Stimulated activated CD4-positive, alpha-beta T cell treated with anti-CD3 and anti-CD28 coated beads, Interleukin-4, amount 100 ng/mL, for 24 hours (primary cell): ENCODE measurements around the gene TAF8.

ENCODE experiments used
- DNase-seq: peaks from one replicate; pipeline ENCODE4 v3.0.0-alpha.2; 2020

The TAF8 gene

GRCh38 chr6:42100029-42100901 is 49.9 kb downstream of the TAF8 start:
- DNase-seq, result peak; percentile 11

- no peak for DNase-seq
These were observed 50.9 kb downstream of the TAF8 start for GRCh38 chr6:42101186-42101657.

- DNase-seq, result no peak
These were observed 52.9 kb downstream of the TAF8 start for GRCh38 chr6:42103216-42103615.

- DNase-seq, result no peak
These were observed 53.4 kb downstream of the TAF8 start for GRCh38 chr6:42103753-42104094.

GRCh38 chr6:42104095-42104803 is 53.9 kb downstream of the TAF8 start:
- DNase-seq, result peak; percentile 76

GRCh38 chr6:42104804-42105125 is 54.4 kb downstream of the TAF8 start:
- DNase-seq, result no peak

- DNase-seq, result no peak
These were observed 54.9 kb downstream of the TAF8 start for GRCh38 chr6:42105156-42105648.

- DNase-seq, result no peak
These were observed 55.4 kb downstream of the TAF8 start for GRCh38 chr6:42105709-42106108.

- no peak for DNase-seq
These were observed 56.0 kb downstream of the TAF8 start for GRCh38 chr6:42106112-42107023.

- no peak for DNase-seq
These were observed 57.7 kb downstream of the TAF8 start for GRCh38 chr6:42108071-42108470.

GRCh38 chr6:42110683-42111082 is 60.4 kb downstream of the TAF8 start:
- no peak for DNase-seq

GRCh38 chr6:42112351-42112750 is 62.0 kb downstream of the TAF8 start:
- DNase-seq, result no peak

GRCh38 chr6:42113936-42114636 is 63.8 kb downstream of the TAF8 start:
- no peak for DNase-seq

GRCh38 chr6:42117843-42118161 is 67.5 kb downstream of the TAF8 start:
- no peak for DNase-seq

- DNase-seq, result no peak
These were observed 68.1 kb downstream of the TAF8 start for GRCh38 chr6:42118162-42119001.

- DNase-seq, result no peak
These were observed 70.9 kb downstream of the TAF8 start for GRCh38 chr6:42120895-42121865.

- no peak for DNase-seq
These were observed 73.2 kb downstream of the TAF8 start for GRCh38 chr6:42123379-42124103.

GRCh38 chr6:42124223-42124836 is 74.0 kb downstream of the TAF8 start:
- DNase-seq, result no peak

GRCh38 chr6:42125231-42125630 is 74.9 kb downstream of the TAF8 start:
- no peak for DNase-seq
